ENCODE data around the gene NELL1. TPM values are rescaled to one million over a fixed set of nuclear protein-coding genes. Genes with fewer than 3 reads are reported as not detected.

The NELL1 gene
- total RNA-seq, 1 experiment from 2014 or later: 0.22 TPM

DNA sequence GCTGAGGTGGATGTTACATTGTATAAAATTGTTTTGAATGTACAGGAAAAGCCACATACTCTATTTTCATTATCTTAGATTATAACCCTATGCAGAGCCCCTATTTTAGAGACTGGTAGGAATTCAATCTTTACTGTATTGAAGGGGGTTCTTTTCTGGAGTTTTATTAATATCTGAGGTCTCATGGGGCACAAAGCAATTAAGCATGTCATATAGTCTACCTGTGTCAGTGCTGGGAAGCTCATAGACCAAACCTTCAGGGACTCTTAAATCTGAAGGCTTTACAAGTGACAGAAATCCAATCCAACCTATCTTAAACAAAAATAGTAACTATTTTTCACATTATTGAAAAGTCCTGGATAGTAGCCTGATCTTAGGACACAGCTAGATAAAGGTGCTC, 733.7 kb downstream of the NELL1 start:
- no peak overlapping the region for H2AK5ac ChIP-seq (ENCODE audit: insufficient read length, low read length)
- H2BK20ac ChIP-seq (ENCODE audit: low read depth, low read length, poor library complexity, severe bottlenecking): no peak overlapping the region

More for the DNA sequence above, 733.7 kb downstream of the NELL1 start:
- no peaks in the 10 kb centered on the region for H4K20me1 ChIP-seq (ENCODE audit: control insufficient read depth, insufficient read depth, insufficient read length)
- TF ChIP-seq, protein P1, sequence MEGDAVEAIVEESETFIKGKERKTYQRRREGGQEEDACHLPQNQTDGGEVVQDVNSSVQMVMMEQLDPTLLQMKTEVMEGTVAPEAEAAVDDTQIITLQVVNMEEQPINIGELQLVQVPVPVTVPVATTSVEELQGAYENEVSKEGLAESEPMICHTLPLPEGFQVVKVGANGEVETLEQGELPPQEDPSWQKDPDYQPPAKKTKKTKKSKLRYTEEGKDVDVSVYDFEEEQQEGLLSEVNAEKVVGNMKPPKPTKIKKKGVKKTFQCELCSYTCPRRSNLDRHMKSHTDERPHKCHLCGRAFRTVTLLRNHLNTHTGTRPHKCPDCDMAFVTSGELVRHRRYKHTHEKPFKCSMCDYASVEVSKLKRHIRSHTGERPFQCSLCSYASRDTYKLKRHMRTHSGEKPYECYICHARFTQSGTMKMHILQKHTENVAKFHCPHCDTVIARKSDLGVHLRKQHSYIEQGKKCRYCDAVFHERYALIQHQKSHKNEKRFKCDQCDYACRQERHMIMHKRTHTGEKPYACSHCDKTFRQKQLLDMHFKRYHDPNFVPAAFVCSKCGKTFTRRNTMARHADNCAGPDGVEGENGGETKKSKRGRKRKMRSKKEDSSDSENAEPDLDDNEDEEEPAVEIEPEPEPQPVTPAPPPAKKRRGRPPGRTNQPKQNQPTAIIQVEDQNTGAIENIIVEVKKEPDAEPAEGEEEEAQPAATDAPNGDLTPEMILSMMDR (conservative IDR thresholded peaks at IDR 0.05): no peak
- H3K27me3 ChIP-seq (ENCODE audit: insufficient read depth, low read length): no peaks in the 10 kb centered on the region
- no peak overlapping the region for H3K4ac ChIP-seq (ENCODE audit: low read depth, low read length)
- no peaks in the 10 kb centered on the region for H3K4me1 ChIP-seq (ENCODE audit: insufficient read depth, low read length)
- H4K91ac ChIP-seq (ENCODE audit: insufficient read length, low read depth, low read length): no peak overlapping the region
- Mint-ChIP-seq H3K4me3 (no peak overlapping the region), H3K27ac (no peak overlapping the region), H3K27me3 (ENCODE audit: low read depth) (no peaks in the 10 kb centered on the region), H3K4me1 (peaks cover 0 to 4% of the 10 kb centered on the region in 2 experiments; a peak in 1 of 4 replicates), H3K9me3 (no peaks in the 10 kb centered on the region), H3K36me3 (ENCODE audit: insufficient read depth in 1 of 3, low read depth in 3 of 3) (no peaks in the 10 kb centered on the region)
- no peak overlapping the region for H2AFZ ChIP-seq (ENCODE audit: low read length)
- no peak overlapping the region for H3K27ac ChIP-seq (ENCODE audit: insufficient read length, low read depth, low read length)
- H3K79me2 ChIP-seq (ENCODE audit: insufficient read depth, low read length): no peaks in the 10 kb centered on the region
- no peak overlapping the region for H3K4me2 ChIP-seq (ENCODE audit: insufficient read depth, insufficient read length, low read length)
- no peak overlapping the region for H2BK120ac ChIP-seq (ENCODE audit: low read depth, low read length, poor library complexity, severe bottlenecking)
- H3K9me3 ChIP-seq (ENCODE audit: control insufficient read depth, low read depth, low read length): no peaks in the 10 kb centered on the region
- no peak overlapping the region for H2BK15ac ChIP-seq (ENCODE audit: low read depth, low read length)
- H3T11ph ChIP-seq (ENCODE audit: low read length): no peak overlapping the region
- H3K9ac ChIP-seq (ENCODE audit: extremely low read depth, insufficient read length, low read length): no peak overlapping the region
- no peak overlapping the region for H3K23ac ChIP-seq (ENCODE audit: insufficient read length, low read depth, low read length)
- no peak overlapping the region for H2BK5ac ChIP-seq (ENCODE audit: insufficient read length, low read length)
- H2BK12ac ChIP-seq (ENCODE audit: insufficient read length, low read depth, low read length): no peak overlapping the region
- DNase-seq: no peak
- H3K23me2 ChIP-seq (ENCODE audit: insufficient read length, low read depth, low read length, poor library complexity, severe bottlenecking): no peaks in the 10 kb centered on the region
- H3K18ac ChIP-seq (ENCODE audit: insufficient read length, low read depth, low read length): no peak overlapping the region
- no peak overlapping the region for H3K56ac ChIP-seq (ENCODE audit: insufficient read length, low read depth, low read length)
- no peak overlapping the region for H3K14ac ChIP-seq (ENCODE audit: insufficient read depth, low read length)
- no peaks in the 10 kb centered on the region for H3K79me1 ChIP-seq (ENCODE audit: insufficient read depth, low read depth, low read length, poor library complexity, severe bottlenecking)
- no peak overlapping the region for H4K5ac ChIP-seq (ENCODE audit: insufficient read length, low read depth, low read length)
- H4K8ac ChIP-seq (replicated peaks; ENCODE audit: insufficient read length, low read depth, low read length): no peak overlapping the region

Measured in H9 (cell line).